Lung (tissue), 12 donors: Measurements from ENCODE around the gene NFATC2. TPM values are rescaled to one million over a fixed set of nuclear protein-coding genes. Genes with fewer than 3 reads are reported as not detected.
"Not testable (repeated sequence)": the region's sequence is repeated elsewhere in the genome, so short reads cannot be mapped to it uniquely, and the experiment has no call there.

Experiments
- ATAC-seq: fragments of 200-7000 bp; cut with Tn5 transposase; one replicate; pipeline ENCODE4 v1.9.1; 2020; ENCODE audit warnings: moderate number of reproducible peaks; ENCODE audit not compliant: insufficient read depth, low FRiP score
- DNase-seq, 3 donors: peaks; one replicate each; pipeline ENCODE4 v3.0.0-alpha.2; 2013 to 2017
- H3K27ac ChIP-seq, 2 donors: one replicate each; pipeline ENCODE4 v1.5.1; 2013; ENCODE audit warnings: mild to moderate bottlenecking in 2 of 2, moderate library complexity in 2 of 2, control low read depth in 1 of 2, inconsistent platforms in 1 of 2, low read depth in 1 of 2, low read length in 1 of 2
- H3K27me3 ChIP-seq, 3 donors: one replicate each; pipeline ENCODE4 v1.5.1; 2013; ENCODE audit warnings: low read length in 2 of 3; ENCODE audit not compliant: control insufficient read depth in 3 of 3, insufficient read depth in 3 of 3
- H3K36me3 ChIP-seq, 4 donors: one replicate each; pipeline ENCODE4 v1.5.1; 2013; ENCODE audit warnings: low read length in 4 of 4, mild to moderate bottlenecking in 1 of 4, moderate library complexity in 1 of 4; ENCODE audit not compliant: control insufficient read depth in 4 of 4, insufficient read depth in 4 of 4
- H3K4me1 ChIP-seq, 5 donors: one replicate each; pipeline ENCODE4 v1.5.1; 2013; ENCODE audit warnings: low read length in 5 of 5, mild to moderate bottlenecking in 2 of 5, moderate library complexity in 1 of 5; ENCODE audit not compliant: control insufficient read depth in 5 of 5, insufficient read depth in 5 of 5
- H3K4me3 ChIP-seq: one replicate; pipeline ENCODE4 v1.5.1; 2013; ENCODE audit warnings: mild to moderate bottlenecking, control low read depth, moderate library complexity
- H3K9ac ChIP-seq, 2 donors: one replicate each; pipeline ENCODE4 v1.5.1; 2013; ENCODE audit warnings: low read length in 2 of 2, control low read depth in 1 of 2; ENCODE audit not compliant: insufficient read depth in 1 of 2
- H3K9me3 ChIP-seq, 4 donors: one replicate each; pipeline ENCODE4 v1.5.1; 2013; ENCODE audit warnings: low read length in 3 of 4, mild to moderate bottlenecking in 1 of 4, moderate library complexity in 1 of 4; ENCODE audit not compliant: control insufficient read depth in 4 of 4, insufficient read depth in 3 of 4
- CTCF ChIP-seq: IDR thresholded peaks from 2 replicates; pipeline ENCODE4 v1.5.1; 2012; ENCODE audit warnings: mild to moderate bottlenecking; ENCODE audit errors: control extremely low read depth, extremely low read depth
- WGBS, 2 donors: extraction: QIAGEN DNeasy Blood & Tissue Kit; methylation state at CpG; one replicate each; pipeline ENCODE4 v1.1.7; 2013; 5-methylcytosine and 5-hydroxymethylcytosine counted together
- polyA plus RNA-seq, 2 donors: library from polyadenylated mRNA; stranded (reverse); fragments of 200-250 nt; gene quantifications; one replicate each; pipeline ENCODE4 v1.2.1, GENCODE V29; 2013
- total RNA-seq, 2 donors: library from RNA; depleted of rRNA in 1 of 2; stranded (reverse); fragments of >200 nt in 1 of 2; gene quantifications; one replicate each; pipeline ENCODE4 v1.2.1, GENCODE V29; 2014 to 2021
- donor health status: control.
- donor health status: control.
- donor health status: Bipolar disorder and iron deficiency.
- donor health status: healthy.
- donor health status: DM: yes; HTN: yes; CAD: no.

NFATC2 gene
- total and polyA plus RNA-seq, 4 donors = 1.3 to 8.7 (median 4.7) TPM

GRCh38 chr20:51541189-51542032 lies 1.1 kb downstream of the NFATC2 start:
- ATAC-seq = peak; percentile 70
- H3K4me1 ChIP-seq = peaks cover 2 to 23% (median 8%) of the 10 kb centered on the region in 5 donors
- no peak overlapping the region for H3K4me3 ChIP-seq
- TF ChIP-seq CTCF = no peak
- no peaks in the 10 kb centered on the region for H3K27me3 ChIP-seq
- DNase-seq = peak; percentile 84 to 93 (median 88)
- peak overlapping the region in 1 of 2 donors; percentile 36 for H3K9ac ChIP-seq
- H3K9me3 ChIP-seq = peaks cover 0 to 3% (median 0%) of the 10 kb centered on the region in 4 donors
- WGBS, 2 donors = 10 to 11% methylated on average over 13 of the region's 13 CpGs
- no peaks in the 10 kb centered on the region for H3K36me3 ChIP-seq
- peak overlapping the region; percentile 10 to 62 for H3K27ac ChIP-seq

DNA sequence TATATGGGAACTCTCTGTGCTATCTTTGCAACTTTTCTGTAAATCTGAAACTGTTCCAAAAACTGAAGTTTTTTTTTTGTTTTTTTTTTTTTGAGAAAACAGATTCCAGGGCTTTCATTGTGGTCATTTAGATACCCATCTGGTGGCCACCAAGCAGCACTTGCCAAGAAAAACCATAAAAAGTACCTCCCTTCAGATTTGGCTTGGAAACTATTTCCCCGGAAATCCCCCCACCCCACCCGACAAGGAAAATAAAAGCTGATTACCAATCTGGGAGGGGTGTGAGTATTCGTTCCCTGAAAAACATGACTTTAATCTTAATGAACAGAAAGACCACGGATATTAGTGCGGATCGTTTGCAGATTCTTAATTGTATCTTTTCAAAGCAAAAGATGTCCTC lies 1.9 kb downstream of the NFATC2 start:
- no peak for TF ChIP-seq CTCF
- no peak overlapping the region for H3K9ac ChIP-seq
- 34 to 45% methylated on average over 6 of the region's 6 CpGs for WGBS, 2 donors
- H3K4me3 ChIP-seq = no peak overlapping the region
- ATAC-seq (no peak), DNase-seq (no peak)
- no peaks in the 10 kb centered on the region for H3K36me3 ChIP-seq
- H3K9me3 ChIP-seq = peaks cover 0 to 3% (median 0%) of the 10 kb centered on the region in 4 donors
- no peaks in the 10 kb centered on the region for H3K27me3 ChIP-seq
- peaks cover 2 to 23% (median 8%) of the 10 kb centered on the region in 5 donors for H3K4me1 ChIP-seq
- H3K27ac ChIP-seq = no peak overlapping the region

- ATAC-seq = not testable (repeated sequence)
- 85 to 86% methylated on average over 7 of the region's 7 CpGs for WGBS, 2 donors
- H3K4me1 ChIP-seq = peaks cover 2 to 23% (median 8%) of the 10 kb centered on the region in 5 donors
Observed at GRCh38 chr20:51540074-51540473, 2.4 kb downstream of the NFATC2 start.

More at GRCh38 chr20:51540074-51540473, 2.4 kb downstream of the NFATC2 start:
- H3K27ac ChIP-seq, H3K4me3 ChIP-seq, H3K9ac ChIP-seq, H3K36me3 ChIP-seq, DNase-seq, H3K27me3 ChIP-seq, H3K9me3 ChIP-seq: not testable (repeated sequence)
